GM12891 (cell line): ENCODE measurements around the gene KCND3.

Source experiments
- PAX5 ChIP-seq: IDR thresholded peaks from 2 replicates; pipeline ENCODE4 v1.6.1; 2011; ENCODE audit warnings: low read length, moderate library complexity, mild to moderate bottlenecking; ENCODE audit not compliant: insufficient read depth, severe bottlenecking
- POLR2A ChIP-seq: IDR thresholded peaks from 2 replicates; pipeline ENCODE4 v1.6.1; 2011; ENCODE audit warnings: low read depth, low read length, control low read depth
- POLR2AphosphoS5 ChIP-seq: IDR thresholded peaks from 2 replicates; pipeline ENCODE4 v1.6.1; 2011; ENCODE audit warnings: low read depth, low read length, control low read depth
- SPI1 ChIP-seq: IDR thresholded peaks from 2 replicates; pipeline ENCODE4 v1.6.1; 2011; ENCODE audit warnings: low read depth, low read length, control low read depth
- TAF1 ChIP-seq: IDR thresholded peaks from 2 replicates; pipeline ENCODE4 v1.6.1; 2011; ENCODE audit warnings: low read depth, low read length, control low read depth

DNA sequence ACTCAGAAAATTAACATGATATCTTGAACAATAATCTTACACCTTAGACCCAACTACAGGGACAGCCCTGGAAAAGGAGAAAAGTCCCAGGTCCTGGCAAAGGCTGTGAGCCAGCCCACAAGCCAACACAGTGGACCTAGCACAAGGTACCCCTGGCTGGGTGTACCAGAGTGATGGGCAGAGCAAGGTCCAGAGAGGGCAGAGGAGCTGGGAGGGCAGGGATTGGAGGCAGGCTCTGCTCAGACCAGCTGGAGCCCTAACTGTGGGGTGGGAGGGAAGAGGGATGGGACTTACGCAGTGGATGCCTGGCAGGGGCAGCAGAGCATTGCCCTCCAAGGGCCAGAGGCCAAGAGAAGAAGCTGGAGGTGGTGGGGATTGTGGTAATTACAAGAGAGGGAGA is 101.6 kb downstream of the KCND3 start:
- TF ChIP-seq POLR2AphosphoS5 (no peak), POLR2A (no peak), TAF1 (no peak), SPI1 (no peak), PAX5 (no peak)
